ENCODE results near the gene SLC7A1.
A peak's percentile ranks its signal among the peaks of the same experiment; 100 is the strongest.

Gene SLC7A1

GRCh38 chr13:29509999-29510589, 85.4 kb downstream of the SLC7A1 start:
- no peak for DNase-seq (ENCODE audit: low read depth)

- no peak for DNase-seq (ENCODE audit: low read depth)
Observed at GRCh38 chr13:29508876-29509252, 86.6 kb downstream of the SLC7A1 start.

DNA sequence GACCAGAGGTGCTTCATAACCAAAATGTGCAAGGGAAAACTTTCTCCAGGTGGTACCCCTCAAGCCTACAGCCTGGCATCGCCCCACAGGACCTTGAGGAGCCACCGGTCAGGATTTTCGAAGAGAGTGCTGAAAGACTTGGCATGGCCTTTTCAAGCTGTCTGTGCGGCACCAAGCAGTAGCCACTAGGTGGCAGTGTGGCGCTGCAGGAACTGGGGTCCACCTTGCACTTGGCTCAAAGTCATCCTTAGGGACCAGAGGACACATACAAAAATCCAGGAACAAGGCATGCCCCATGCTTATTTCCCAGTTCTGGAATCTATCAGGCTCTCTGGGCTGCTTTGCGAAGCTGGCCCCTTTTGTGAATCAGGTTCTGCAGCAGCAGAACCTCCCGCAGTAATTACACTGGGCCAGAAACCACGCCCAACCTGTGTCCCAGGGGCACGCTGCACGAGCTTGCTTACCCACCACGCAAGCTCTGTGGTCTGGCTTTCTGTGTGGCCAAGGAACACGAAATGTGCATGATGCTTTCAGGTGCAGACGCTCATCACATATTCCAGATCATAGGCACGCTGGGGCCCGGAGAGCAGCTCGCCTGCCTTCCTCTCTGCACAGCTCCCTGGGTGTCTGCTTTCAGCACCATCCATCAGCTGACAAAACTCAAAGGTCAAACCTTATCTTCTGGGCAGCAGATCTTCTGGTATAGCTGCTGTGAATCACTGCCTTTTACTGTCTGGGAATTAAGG, 87.2 kb downstream of the SLC7A1 start:
- peak; percentile 46 for DNase-seq (ENCODE audit: low read depth)

DNA sequence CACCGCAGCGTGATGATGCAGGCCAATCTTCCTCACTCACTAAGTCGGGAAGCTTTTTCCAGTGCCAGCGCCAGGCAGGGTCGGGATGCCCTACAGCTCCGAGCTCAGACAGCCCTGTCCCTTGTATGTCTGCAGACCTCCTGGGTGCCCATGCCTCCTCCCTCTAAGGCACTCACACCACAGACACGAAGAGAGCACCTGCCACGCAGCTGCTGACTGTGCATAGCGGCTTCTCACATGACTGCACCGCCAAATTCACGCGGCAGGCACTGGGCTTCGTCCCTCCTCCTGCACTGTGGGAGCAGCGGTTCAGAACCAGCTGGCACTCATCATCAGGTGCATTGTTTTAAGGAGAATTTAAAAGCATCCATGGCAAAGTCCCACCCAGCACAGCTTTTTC, 88.1 kb downstream of the SLC7A1 start:
- no peak for DNase-seq (ENCODE audit: low read depth)

DNA sequence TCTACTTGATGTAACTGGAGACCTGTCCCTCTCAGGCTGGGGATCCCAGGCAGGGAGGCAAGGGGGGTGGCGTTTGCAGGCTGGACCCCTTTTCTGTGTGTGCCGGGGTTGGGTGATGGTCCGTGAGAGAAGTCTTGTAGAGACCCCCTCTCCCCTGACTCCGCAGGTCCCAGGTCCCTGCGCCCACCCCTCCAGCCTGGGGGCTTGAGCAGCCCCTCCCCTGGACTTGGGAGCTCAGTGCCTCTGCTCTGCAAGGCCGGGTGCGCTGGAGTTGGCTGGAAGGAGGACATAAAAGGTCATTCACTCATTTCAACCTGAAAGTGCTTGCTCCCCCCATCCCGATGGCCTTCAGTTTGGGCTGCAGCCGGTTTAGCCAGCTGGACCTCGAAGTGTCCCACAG, 89.5 kb downstream of the SLC7A1 start:
- no peak for DNase-seq (ENCODE audit: low read depth)

DNA sequence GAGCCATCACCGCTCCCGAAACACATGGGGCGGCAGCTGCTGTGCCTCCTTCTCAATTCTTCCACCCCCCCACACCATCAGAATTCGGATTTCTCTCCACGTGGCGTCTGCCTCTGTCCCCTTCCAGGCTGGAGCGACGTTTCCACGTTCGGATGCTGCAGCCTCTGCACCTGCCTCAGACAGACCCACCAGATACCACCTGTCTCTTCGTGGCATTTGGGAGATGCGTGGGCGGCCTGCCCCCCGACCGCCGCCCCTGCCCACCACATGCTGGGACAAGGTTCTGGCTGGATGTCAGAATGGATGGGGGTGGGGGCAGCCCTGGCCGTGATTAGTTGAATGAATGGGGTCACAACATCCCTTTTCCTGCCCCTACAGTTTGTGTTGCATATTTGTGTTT, 90.0 kb downstream of the SLC7A1 start:
- no peak for DNase-seq (ENCODE audit: low read depth)

DNA sequence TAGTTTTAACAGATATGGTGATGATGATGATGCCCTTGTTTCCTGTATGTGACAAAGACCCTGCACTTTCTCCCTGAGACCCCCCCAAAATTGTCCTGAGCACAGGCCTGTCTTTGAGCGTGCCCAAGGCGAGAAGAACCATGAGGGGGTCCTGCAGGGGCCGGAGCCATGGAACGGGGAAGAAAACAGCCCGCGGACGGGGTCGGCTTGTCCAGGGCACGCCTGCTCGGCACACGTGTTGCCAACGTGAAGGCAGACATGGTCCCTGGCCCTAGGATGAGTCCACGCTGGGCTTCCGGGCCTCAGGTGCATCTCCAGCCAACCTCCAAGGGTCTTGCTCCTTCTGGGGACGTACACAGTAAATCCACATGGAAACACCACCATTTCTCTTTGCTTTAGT, 90.8 kb downstream of the SLC7A1 start:
- no peak for DNase-seq (ENCODE audit: low read depth)

DNA sequence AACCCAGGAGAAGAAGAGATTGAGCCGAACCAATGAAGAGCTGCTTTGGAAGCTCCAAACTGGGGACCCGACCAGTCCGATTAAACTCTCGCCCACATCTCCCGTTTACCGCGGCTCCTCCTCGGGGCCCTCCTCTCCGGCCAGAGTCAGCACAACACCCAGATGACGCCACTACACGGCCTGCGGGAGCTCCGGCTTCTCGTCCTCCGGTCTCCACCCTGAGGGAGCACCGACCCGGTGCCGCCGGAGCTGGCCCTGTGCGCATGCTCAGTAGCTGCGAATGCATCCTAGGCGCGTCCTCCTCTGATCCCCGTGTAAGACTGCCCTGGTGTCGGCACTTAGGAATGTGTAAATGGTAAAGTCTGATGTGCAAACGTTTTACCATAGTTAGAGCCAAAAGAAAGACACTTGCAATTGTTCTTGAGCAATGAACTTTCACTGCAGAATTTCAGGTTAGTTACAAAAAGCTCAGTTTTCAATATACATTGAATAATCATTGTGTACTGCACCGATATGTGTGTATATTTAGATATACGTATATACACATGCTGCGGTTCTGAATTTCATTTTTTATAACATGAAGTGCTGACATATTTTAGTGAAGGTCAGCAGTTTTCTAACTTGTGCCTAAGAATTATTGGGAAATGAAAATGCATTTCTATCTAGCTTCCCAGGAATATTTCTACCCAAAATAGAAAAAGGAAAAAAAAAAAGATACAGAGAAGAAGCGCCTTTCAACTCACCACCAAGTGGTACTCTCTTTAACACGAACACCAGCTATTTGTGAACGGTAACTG, 92.2 kb downstream of the SLC7A1 start:
- no peak for DNase-seq (ENCODE audit: low read depth)

GRCh38 chr13:29502391-29503008, 93.0 kb downstream of the SLC7A1 start:
- DNase-seq (ENCODE audit: low read depth), result no peak

- DNase-seq (ENCODE audit: low read depth), result no peak
Observed at GRCh38 chr13:29501674-29502073, 93.8 kb downstream of the SLC7A1 start.

- DNase-seq (ENCODE audit: low read depth), result no peak
Observed at GRCh38 chr13:29500386-29500785, 95.1 kb downstream of the SLC7A1 start.

DNA sequence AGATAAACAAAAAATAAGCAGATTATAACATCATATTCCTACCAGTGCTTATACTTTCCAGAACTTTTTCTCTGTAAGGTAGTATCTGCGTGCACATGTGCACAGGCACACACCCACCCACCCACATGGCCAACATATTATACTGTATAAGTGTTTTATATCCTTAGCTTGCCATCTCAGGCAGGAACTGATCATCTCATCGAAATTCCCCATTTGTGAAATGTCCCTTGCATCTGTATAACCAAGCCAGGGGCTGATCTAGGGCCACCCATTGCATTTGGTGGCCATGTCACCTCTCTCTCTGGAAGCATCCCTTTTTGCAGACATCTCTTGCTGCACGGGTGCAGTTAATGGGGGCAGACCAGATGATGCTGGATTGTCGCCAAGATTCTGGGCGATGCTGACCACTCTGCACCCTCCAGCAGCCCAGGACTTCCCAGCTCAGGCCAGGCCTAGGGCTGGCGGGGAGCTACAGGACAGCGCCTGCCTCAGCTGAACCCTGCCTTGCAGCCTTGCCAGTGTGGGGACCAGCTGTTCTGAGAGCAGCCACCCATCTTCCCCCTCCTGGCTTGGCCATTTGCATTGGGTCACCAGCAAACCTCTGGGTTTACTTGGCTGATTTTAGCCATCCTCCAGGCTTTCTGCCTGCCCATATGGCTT, 95.9 kb downstream of the SLC7A1 start:
- no peak for DNase-seq (ENCODE audit: low read depth)

DNA sequence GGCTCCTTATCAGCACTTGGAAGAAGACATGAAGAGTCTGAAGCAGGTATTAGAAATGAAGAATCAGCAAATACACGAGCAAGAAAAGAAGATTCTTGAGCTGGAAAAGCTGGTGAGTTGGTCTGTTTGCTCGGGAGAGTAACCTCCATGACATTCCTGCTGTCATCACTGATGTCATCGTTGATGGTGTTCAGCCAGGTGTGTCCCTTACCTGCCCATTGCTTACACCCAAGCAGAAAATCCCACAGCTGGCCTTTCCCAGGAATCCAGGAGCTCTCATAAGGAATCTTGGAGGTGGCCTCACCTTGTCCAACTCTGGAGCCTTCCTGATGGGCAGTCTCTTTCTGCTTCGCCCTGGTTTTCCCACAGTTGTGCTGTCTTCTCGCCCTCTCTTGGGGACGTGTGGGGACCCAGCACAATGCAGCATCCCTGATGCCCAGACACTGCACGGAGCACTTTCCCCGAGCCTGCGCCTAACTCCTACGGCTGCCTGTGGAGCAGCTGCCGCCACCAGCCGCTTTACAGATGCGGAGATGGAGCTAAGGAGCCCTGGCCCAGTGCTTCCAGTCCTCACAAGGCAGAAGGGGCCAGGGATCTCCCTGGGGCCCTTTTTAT, 97.0 kb downstream of the SLC7A1 start:
- DNase-seq (ENCODE audit: low read depth), result no peak

DNA sequence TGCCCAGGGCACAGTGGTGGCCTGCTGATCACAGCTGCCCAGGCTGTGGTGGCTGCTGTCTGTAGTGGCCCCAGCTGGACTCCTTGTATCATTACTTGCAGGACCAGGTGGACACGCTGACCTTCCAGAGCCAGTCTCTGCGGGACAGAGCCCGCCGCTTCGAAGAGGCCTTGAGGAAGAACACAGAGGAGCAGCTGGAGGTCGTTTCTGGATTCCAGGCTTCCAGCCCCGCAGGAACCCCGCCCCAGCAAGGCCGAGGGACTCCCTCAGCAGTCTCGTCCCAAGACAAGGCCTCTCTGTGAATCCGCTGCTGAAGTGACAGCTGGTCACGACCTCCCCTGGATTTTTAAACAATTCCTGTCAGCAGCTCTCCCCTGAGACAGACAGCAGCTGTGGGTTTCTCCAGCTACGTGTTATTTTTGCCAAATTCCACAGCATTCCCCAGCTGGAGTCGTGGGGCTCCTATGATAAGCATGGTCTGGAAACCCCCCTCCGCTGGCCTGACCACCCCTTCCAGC, 98.3 kb downstream of the SLC7A1 start:
- DNase-seq (ENCODE audit: low read depth), result no peak

GRCh38 chr13:29496241-29496712, 99.2 kb downstream of the SLC7A1 start:
- DNase-seq (ENCODE audit: low read depth), result no peak

DNA sequence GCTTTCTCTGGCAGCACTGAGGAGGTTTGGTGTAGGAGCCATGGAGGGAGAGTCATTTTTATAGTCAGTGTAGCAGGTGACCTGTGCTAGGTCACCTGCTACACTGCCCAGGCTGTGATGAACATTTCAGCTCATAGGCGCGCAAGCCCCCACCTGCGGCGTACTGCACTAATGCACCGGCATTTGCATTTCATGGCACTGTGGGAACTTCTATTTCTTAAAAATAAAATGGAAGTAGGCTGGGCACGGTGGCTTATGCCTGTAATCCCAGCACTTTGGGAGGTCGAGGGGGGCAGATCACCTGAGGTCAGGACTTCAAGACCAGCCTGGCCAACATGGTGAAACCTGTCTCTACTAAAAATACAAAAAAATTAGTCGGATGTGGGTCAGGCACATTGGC, 101.0 kb downstream of the SLC7A1 start:
- DNase-seq (ENCODE audit: low read depth), result no peak

- DNase-seq (ENCODE audit: low read depth), result no peak
Observed at GRCh38 chr13:29493796-29494195, 101.7 kb downstream of the SLC7A1 start.

GRCh38 chr13:29491248-29491647, 104.2 kb downstream of the SLC7A1 start:
- DNase-seq (ENCODE audit: low read depth), result no peak

DNA sequence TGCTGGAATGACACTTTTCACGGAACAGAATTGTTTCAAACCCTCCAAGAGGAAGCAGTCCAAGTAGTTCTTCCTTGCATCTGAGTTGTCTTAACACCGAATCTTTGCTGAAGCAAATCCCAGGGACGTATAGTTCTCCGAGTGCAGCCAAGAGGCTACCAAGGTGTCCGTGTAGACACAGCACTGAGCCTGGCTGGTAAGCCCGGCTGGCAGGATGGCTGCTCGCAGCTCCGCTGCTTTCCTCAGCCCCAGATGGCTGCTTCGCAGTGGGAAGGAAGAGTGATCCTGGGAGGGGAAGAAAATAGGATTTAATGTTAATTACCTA, 105.0 kb downstream of the SLC7A1 start:
- DNase-seq (ENCODE audit: low read depth), result no peak

GRCh38 chr13:29489650-29490560, 105.6 kb downstream of the SLC7A1 start:
- DNase-seq (ENCODE audit: low read depth), result no peak
